BE2C (cell line): Measurements from ENCODE around the gene ABHD16B.
A peak's percentile ranks its signal among the peaks of the same experiment; 100 is the strongest.

Experiments used
- DNase-seq: peaks from one replicate; pipeline ENCODE4 v3.0.0-alpha.2; 2020
- H3K27me3 ChIP-seq: fragments of 250-450 bp; sonication (Bioruptor Pico); 2 replicates; pipeline ENCODE4 v1.5.1; 2020; ENCODE audit warnings: mild to moderate bottlenecking
- H3K36me3 ChIP-seq: fragments of 250-450 bp; sonication (Bioruptor Pico); 2 replicates; pipeline ENCODE4 v1.5.1; 2020; ENCODE audit warnings: mild to moderate bottlenecking
- H3K4me1 ChIP-seq: fragments of 250-450 bp; sonication (Bioruptor Pico); 2 replicates; pipeline ENCODE4 v1.5.1; 2020
- H3K4me3 ChIP-seq: 2 replicates; pipeline ENCODE4 v1.5.1; 2011; ENCODE audit warnings: low read depth, low read length
- H3K9me3 ChIP-seq: fragments of 250-450 bp; sonication (Bioruptor Pico); 2 replicates; pipeline ENCODE4 v1.5.1; 2020
- TF ChIP-seq, protein P1 (sequence below): IDR thresholded peaks from 2 replicates; pipeline ENCODE4 v1.5.1; 2012; ENCODE audit warnings: mild to moderate bottlenecking, low read depth, low read length

The ABHD16B gene

DNA sequence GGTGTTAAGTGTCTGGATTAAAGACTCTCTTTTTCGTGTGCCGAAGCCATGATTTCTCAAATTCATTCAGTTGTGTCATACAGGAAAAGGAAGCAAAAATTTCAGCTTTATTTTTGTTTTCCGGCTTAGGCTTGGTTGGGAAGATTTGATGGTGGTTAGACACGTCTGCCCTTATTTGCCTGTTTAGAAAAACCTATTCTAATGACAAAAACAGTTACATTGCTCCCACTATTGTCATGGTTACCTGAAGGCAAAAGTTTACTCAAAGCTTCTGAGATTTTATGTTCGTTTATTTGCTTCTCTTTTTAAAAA is 34.6 kb downstream of the ABHD16B start:
- TF ChIP-seq, protein P1, sequence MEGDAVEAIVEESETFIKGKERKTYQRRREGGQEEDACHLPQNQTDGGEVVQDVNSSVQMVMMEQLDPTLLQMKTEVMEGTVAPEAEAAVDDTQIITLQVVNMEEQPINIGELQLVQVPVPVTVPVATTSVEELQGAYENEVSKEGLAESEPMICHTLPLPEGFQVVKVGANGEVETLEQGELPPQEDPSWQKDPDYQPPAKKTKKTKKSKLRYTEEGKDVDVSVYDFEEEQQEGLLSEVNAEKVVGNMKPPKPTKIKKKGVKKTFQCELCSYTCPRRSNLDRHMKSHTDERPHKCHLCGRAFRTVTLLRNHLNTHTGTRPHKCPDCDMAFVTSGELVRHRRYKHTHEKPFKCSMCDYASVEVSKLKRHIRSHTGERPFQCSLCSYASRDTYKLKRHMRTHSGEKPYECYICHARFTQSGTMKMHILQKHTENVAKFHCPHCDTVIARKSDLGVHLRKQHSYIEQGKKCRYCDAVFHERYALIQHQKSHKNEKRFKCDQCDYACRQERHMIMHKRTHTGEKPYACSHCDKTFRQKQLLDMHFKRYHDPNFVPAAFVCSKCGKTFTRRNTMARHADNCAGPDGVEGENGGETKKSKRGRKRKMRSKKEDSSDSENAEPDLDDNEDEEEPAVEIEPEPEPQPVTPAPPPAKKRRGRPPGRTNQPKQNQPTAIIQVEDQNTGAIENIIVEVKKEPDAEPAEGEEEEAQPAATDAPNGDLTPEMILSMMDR, result no peak
- H3K4me3 ChIP-seq, result peak overlapping the region; percentile 82
- H3K27me3 ChIP-seq, result no peaks in the 10 kb centered on the region
- no peak for DNase-seq
- H3K9me3 ChIP-seq, result no peaks in the 10 kb centered on the region
- H3K4me1 ChIP-seq, result no peaks in the 10 kb centered on the region
- H3K36me3 ChIP-seq, result peaks cover 6% of the 10 kb centered on the region; the same call in 1 of the 2 replicates

DNA sequence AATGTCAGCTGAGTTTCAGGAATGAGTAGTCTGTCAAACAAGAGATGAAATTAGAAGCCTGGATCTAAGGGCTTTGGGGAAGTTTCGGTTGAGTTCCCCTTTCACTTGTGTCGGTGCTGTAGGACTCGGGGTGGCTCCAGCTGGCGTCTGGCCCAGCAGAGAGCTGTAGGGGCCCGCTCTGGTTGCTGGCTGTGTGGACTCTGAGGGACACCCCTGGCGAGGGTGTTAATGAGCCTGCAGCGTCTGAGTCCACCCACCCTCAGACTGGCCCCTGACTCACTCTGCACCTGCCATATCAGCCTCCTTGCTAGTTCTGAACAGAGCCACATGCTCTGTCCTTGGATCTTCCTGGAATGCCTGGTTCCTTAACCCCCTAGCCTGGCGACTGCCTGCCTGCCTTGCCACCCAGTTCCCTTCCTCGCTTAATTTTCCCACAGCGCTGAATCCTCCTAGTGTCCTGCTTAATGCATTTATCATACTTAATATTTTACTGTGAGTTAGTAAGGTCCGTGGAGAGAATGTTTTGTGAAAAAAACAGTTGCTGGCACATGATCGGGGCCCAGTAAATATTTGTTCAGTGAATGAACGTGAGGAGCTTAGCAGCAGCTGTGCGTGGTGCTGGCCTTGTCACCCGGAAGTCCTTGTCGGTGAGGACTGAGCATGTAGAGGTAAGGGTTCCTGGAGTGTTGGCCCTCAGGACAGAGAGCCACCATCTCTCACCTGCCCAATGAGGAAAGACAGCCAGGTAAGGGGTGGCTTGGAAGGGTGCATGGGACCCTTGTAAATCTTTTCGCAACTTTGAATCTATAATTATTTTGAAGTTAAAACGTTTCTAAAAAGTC is 35.2 kb downstream of the ABHD16B start:
- Histone ChIP-seq H3K4me3 (peak overlapping the region; percentile 82), H3K27me3 (no peaks in the 10 kb centered on the region), H3K4me1 (no peaks in the 10 kb centered on the region), H3K9me3 (no peaks in the 10 kb centered on the region), H3K36me3 (peaks cover 6% of the 10 kb centered on the region; the same call in 1 of the 2 replicates)
- DNase-seq, result no peak
- TF ChIP-seq, protein P1, result no peak

DNA sequence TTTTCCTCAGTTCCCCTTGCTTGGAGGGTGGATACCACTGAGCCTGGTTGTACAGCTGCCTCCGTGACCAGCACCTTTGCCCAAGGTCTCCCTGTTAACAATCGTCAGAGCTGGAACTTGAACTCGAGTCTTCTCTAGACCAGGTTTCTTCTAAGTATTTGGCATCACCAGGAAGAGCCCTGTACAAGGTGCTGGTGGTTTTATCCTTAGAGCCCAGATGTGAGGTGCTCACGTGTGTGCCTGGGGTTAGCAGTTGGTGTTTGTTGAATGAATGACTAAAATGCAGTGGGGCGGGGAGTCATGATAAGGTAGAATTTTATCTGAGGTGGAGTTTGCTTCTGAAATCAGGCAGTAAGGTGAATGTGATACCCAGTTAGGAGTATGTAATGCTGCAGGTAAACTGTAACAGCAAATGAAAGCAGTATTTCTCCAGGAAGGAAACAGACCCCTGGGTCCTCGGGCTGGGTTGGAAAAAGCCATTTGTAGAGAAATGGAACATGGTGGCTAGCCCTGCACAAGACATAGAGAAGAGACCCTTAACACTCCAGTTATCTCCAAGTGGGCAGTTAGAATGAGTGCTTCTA is 36.8 kb downstream of the ABHD16B start:
- Histone ChIP-seq H3K9me3 (no peaks in the 10 kb centered on the region), H3K4me3 (no peak overlapping the region), H3K27me3 (no peaks in the 10 kb centered on the region), H3K36me3 (peaks cover 6% of the 10 kb centered on the region; the same call in 1 of the 2 replicates), H3K4me1 (no peaks in the 10 kb centered on the region)
- no peak for DNase-seq
- TF ChIP-seq, protein P1, result no peak

DNA sequence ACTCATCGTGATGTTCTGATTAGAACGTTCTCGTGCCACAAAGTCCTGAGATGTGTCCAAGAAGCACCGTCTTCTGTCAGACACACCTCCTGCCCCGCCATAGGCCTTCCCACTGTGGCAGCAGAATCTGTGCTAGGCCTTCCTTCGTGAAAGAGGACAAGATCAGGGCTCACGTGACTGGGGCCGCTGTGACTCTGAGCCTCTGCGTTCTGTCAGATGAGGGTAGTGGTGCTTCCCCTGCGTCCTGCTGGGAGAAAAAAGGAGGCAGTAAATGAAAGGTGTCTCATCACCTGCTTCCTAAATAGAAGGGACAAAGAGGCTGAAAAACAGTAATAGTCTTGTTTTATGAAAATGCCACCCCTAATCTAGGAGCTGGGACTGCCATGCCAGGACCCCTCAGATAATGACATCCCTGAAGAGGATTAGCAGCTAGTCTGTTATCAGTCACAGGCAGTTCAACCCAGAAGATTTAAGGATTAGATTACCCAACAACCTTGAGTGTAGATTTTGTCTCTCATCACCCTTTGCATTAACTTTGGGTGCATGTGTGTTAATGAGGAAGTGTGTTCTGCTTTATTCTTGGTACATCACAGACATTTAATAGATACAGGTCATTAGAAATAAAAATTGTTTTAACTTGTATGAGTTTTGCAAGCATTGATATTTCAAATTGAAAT is 37.7 kb downstream of the ABHD16B start:
- H3K36me3 ChIP-seq, result peaks cover 6% of the 10 kb centered on the region

DNA sequence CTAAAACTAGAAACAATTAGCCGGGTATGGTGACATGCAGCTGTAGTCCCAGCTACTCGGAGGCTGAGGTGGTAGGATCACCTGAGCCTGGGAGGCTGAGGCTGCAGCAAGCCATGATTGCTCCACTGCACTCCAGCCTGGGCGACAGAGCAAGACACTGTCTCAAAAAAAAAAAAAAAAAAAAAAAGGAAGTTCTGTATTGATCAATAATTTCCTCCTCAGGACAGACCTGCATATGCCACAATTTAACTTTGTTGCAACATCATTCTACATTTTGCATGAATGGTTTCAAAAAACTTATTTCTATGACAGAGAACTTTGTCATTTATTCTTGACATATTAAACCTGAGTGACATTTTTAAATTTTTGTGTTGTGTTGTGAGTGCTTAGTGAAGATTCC is 39.1 kb downstream of the ABHD16B start:
- TF ChIP-seq, protein P1, result no peak
- H3K27me3 ChIP-seq, result no peaks in the 10 kb centered on the region
- DNase-seq, result no peak
- H3K9me3 ChIP-seq, result no peaks in the 10 kb centered on the region
- H3K4me3 ChIP-seq, result no peak overlapping the region
- H3K4me1 ChIP-seq, result no peaks in the 10 kb centered on the region; the same call in 1 of the 2 replicates
- peaks cover 6% of the 10 kb centered on the region for H3K36me3 ChIP-seq

More for the DNA sequence above, 37.7 kb downstream of the ABHD16B start:
- DNase-seq, result no peak
- Histone ChIP-seq H3K4me3 (no peak overlapping the region), H3K9me3 (no peaks in the 10 kb centered on the region), H3K27me3 (no peaks in the 10 kb centered on the region), H3K4me1 (no peaks in the 10 kb centered on the region)
- TF ChIP-seq, protein P1, result no peak
